Femur (tissue), 1 donor: ENCODE measurements around the gene NARS2.
"Not testable (repeated sequence)": the region's sequence is repeated elsewhere in the genome, so short reads cannot be mapped to it uniquely, and the experiment has no call there.

Experiments used
- DNase-seq: peaks from one replicate; pipeline ENCODE4 v3.0.0-alpha.2; 2017

Gene NARS2

DNA sequence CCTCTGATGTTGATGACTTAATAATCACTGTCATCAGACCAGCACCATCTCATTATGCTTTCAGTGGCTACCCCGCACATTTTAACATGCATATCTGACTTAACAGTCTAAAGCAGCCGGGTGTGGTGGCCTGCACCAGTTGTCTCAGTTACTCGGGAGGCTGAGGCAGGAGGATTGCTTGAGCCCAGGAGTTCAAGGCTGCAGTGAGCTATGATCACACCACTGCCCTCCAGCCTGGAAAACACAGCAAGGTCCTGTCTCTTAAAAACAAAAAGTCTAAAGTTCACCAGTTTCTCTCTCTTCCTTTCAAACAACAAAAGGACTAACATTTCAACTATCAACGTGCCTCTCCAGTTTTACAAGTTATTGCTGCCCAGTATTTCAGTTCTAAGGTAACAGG is 101.8 kb downstream of the NARS2 start:
- DNase-seq, result no peak

DNA sequence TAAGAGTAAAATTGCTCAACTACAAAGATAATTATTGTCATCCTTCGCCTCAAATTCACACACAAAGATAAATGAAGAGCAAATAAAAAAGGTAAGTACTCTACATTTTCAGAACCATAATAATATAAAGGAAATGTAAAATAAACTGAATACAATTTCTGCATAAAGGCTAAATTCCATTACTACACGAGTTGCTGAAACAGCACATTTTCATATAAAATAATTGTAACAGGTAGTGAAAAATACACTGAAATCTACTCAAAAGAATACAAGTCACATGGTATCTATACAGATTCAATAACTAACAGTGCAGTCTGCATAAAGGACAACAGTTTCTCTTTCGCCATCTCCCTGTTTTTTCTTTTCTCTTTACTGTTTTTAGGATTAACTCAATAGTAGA is 102.3 kb downstream of the NARS2 start:
- no peak for DNase-seq

- DNase-seq, result no peak
Observed at GRCh38 chr11:78470861-78471442, 103.7 kb downstream of the NARS2 start.

DNA sequence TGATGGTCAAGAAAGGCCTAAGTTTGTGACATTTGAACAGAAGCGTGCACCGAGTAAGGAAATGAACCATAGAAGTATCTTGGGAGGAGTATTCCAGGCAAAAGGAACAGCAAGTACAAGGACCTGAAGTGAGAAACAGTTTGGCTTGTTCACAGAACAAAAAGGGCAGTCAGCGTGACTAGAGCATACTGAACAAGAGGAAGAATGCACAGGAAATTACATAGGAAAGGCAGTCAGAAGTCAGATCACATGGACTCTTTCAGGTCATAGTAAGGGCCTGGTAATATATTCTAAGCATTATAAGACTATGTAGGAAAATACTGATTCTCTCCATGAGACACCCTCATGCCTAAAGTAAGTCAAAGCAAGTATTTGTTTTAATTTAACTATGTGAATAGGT is 104.8 kb downstream of the NARS2 start:
- no peak for DNase-seq

DNA sequence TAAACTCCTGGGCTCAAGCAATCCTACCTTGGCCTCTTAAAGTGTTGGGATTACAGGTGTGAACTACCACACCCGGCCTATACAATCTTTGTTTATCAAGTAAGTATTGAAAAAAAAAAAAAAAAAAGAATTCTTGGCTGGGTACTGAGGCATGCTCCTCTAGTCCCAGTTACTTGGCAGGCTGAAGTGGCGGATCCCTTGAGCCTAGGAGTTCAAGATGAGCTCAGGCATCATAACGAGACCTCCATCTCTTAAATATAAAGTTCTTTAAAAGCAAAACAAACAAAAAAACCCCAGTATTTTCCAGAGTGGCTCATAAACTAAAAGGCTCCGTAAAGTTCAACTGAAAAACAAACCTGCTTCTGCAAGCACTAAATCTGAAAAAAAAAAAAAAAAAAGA is 106.7 kb downstream of the NARS2 start:
- DNase-seq, result no peak

GRCh38 chr11:78467370-78467769 is 107.3 kb downstream of the NARS2 start:
- no peak for DNase-seq

GRCh38 chr11:78465169-78465942 is 109.3 kb downstream of the NARS2 start:
- no peak for DNase-seq

DNA sequence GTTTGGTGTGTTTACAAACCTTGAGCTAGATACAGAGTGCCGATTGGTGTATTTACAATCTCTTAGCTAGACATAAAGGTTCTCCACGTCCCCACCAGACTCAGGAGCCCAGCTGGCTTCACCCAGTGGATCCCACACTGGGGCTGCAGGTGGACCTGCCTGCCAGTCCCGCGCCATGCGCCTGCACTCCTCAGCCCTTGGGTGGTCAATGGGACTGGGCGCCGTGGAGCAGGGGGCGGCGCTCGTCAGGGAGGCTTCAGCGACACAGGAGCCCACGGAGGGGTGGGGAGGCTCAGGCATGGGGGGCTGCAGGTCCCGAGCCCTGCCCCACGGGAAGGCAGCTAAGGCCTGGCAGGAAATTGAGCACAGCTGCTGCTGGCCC is 109.9 kb downstream of the NARS2 start:
- DNase-seq, result not testable (repeated sequence)

DNA sequence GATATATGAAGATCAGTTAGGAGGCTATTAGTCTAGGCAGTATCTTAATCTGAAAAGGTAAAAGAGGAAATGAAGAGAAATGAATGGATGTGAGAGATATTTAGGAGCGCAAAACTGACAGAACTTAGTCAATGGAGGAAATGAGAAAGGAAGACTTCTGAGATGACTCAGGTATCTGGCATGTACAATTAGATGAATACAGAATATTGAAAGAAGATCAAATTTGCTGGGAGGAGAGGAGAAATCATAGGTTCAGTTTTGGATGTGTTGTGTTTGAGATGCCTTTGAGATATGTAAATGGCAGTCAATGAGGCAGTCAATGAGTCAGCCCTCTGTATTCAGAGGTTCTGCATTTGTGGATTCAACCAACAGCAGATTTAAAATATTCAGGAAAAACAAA is 114.2 kb downstream of the NARS2 start:
- no peak for DNase-seq

- DNase-seq, result no peak
Observed at GRCh38 chr11:78459738-78460137, 114.9 kb downstream of the NARS2 start.

- no peak for DNase-seq
Observed at GRCh38 chr11:78457448-78457847, 117.2 kb downstream of the NARS2 start.

- no peak for DNase-seq
Observed at GRCh38 chr11:78453140-78453935, 121.3 kb downstream of the NARS2 start.

- no peak for DNase-seq
Observed at GRCh38 chr11:78451371-78452150, 123.1 kb downstream of the NARS2 start.

DNA sequence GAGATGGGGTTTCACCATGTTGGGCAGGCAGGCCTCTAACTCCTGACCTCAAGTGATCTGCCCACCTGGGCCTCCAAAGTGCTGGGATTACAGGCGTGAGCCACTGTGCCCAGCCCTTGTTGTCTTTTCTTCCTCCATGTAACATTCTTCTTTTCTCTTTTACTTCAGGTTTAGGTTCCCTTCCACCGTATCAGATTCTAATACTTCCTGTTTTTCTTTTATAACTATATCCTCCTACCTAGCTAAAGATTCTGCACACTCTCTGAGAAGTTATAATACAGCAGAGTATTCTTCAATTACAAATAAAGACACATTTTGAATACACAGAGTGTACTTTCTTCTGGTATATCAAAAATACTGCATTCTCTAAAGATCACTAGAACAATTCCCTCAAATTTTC is 123.8 kb downstream of the NARS2 start:
- no peak for DNase-seq

GRCh38 chr11:78449866-78450265 is 124.8 kb downstream of the NARS2 start:
- DNase-seq, result no peak

DNA sequence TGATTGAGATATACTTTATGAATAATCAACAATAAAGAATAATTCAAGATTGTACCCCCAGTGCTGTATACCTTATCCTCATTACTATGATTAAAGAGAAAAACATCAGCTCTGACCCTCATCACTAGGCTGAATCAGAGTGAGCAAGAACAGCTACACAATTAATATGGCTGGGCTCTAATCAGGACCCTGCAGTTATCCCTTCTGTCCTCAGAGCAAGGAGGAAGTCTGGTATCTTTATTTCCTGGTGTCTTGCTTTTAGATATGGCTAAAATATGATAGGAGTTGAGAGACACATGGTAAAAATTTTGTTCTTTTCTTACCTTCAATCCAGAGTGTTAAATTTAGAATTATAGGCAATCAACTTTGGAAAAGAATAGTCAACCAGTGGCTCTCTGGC is 128.5 kb downstream of the NARS2 start:
- no peak for DNase-seq

- no peak for DNase-seq
Observed at GRCh38 chr11:78444726-78445125, 129.9 kb downstream of the NARS2 start.

DNA sequence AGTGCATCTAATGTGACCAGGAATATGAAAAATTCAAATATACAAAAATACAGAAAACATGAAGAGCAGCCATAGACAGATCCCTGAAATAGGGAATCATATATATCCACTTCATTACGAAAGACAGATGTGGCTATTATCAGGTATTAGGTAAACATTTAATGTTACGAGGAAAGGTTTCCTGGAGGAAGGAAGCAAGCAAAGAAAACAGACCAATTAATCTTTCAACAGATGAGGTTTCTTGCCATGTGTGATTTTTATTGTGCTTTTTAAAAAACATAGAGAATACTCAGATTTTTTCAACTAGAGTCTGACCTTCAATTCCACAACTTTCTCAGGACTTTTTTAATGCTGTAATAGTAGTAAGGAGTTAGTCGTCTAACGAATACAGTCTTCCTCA is 132.7 kb downstream of the NARS2 start:
- no peak for DNase-seq

GRCh38 chr11:78438298-78438975 is 136.2 kb downstream of the NARS2 start:
- DNase-seq, result no peak

GRCh38 chr11:78432956-78433355 is 141.7 kb downstream of the NARS2 start:
- DNase-seq, result no peak

DNA sequence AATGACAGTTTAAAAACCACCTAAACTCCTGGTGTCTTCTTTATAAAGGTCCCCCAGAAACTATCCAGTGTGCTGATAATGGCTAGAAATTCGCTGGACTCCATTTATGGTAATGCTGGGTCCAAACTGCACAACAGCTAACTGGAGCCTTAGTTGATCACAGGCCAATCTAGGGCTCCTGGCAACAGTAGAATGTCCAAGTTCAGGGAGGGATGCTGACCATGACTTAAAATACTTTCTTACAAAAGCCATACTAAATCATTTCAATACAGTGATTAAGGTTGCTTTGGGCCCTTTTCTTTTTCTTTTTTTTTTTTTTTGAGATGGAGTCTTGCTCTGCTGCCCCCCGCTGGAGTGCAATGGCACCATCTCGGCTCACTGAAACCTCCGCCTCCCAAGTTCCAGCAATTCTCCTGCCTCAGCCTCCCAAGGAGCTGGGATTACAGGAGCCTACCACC is 142.6 kb downstream of the NARS2 start:
- no peak for DNase-seq

DNA sequence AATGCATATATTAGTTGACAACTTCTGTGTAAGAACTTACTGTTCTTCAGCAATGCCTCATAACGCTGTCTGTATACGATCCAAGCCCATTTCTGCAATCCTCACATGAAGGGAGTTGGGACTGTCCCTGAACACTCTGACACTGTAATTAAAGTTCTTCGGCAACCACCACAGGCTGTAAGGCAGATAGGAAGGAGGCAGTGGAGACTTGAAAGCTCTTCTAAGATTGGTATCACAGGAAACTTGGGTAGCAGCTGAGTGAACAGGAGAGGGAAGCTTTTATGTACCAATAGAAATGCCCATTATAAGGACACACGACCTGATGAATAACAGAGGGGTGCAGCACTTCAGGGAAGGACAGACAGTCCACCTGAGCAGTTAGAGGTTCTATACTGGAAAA is 145.0 kb downstream of the NARS2 start:
- DNase-seq, result no peak

- no peak for DNase-seq
Observed at GRCh38 chr11:78429209-78429608, 145.5 kb downstream of the NARS2 start.
